G401 (cell line): ENCODE results near the gene TDRD1. TPM values are rescaled to one million over a fixed set of nuclear protein-coding genes. Genes with fewer than 3 reads are reported as not detected.

Experiments used
- DNase-seq: peaks from one replicate; pipeline ENCODE4 v3.0.0-alpha.2; 2015; ENCODE audit warnings: low spot score
- in situ Hi-C: cut with HindIII; loops from 2 replicates; pipeline ENCODE4 v1.10.0; 2016; ENCODE audit warnings: low sequenced_read_pairs, mixed read lengths
- total RNA-seq: library from RNA; depleted of rRNA; stranded (reverse); fragments of >200 nt; shearing (Covaris generic); gene quantifications from 2 replicates; pipeline ENCODE4 v1.2.3, GENCODE V29; 2014

TDRD1 gene
- total RNA-seq, 1 experiment from 2014 or later, result not detected

- in situ Hi-C loops, result no loop called here
- DNase-seq, result no peak
Measured at GRCh38 chr10:114220281-114220680, 41.1 kb downstream of the TDRD1 start.

- no peak for DNase-seq
Measured at GRCh38 chr10:114221235-114221634, 42.1 kb downstream of the TDRD1 start.

GRCh38 chr10:114223066-114223465 lies 43.9 kb downstream of the TDRD1 start:
- no peak for DNase-seq
- in situ Hi-C loops, result no loop called here

More at GRCh38 chr10:114221235-114221634, 42.1 kb downstream of the TDRD1 start:
- in situ Hi-C loops, result no loop called here

- in situ Hi-C loops, result no loop called here
- no peak for DNase-seq
Measured at GRCh38 chr10:114228156-114228555, 49.0 kb downstream of the TDRD1 start.

GRCh38 chr10:114232561-114233176 lies 53.5 kb downstream of the TDRD1 start:
- DNase-seq, result no peak
- in situ Hi-C loops, result no loop called here

- in situ Hi-C loops, result no loop called here
- no peak for DNase-seq
Measured at GRCh38 chr10:114233482-114233881, 54.3 kb downstream of the TDRD1 start.

GRCh38 chr10:114234132-114234531 lies 55.0 kb downstream of the TDRD1 start:
- no peak for DNase-seq
- in situ Hi-C loops, result no loop called here

- no peak for DNase-seq
- in situ Hi-C loops, result no loop called here
Measured at GRCh38 chr10:114239117-114239993, 60.2 kb downstream of the TDRD1 start, which contains the start of gene VWA2. Gene VWA2 (plus strand): TSS chr10:114239254. CDS start chr10:114248714, 9,460 bp downstream.

GRCh38 chr10:114239994-114240345 lies 60.8 kb downstream of the TDRD1 start:
- DNase-seq, result no peak
- in situ Hi-C loops, result no loop called here

- no peak for DNase-seq
- in situ Hi-C loops, result no loop called here
Measured at GRCh38 chr10:114242235-114242634, 63.1 kb downstream of the TDRD1 start.

- DNase-seq, result no peak
- in situ Hi-C loops, result no loop called here
Measured at GRCh38 chr10:114243661-114244060, 64.5 kb downstream of the TDRD1 start.

GRCh38 chr10:114244126-114244525 lies 65.0 kb downstream of the TDRD1 start:
- in situ Hi-C loops, result no loop called here
- no peak for DNase-seq

- in situ Hi-C loops, result no loop called here
- no peak for DNase-seq
Measured at GRCh38 chr10:114245121-114245791, 66.1 kb downstream of the TDRD1 start.

- in situ Hi-C loops, result no loop called here
- DNase-seq, result no peak
Measured at GRCh38 chr10:114246679-114247305, 67.6 kb downstream of the TDRD1 start.

GRCh38 chr10:114250236-114250635 lies 71.1 kb downstream of the TDRD1 start:
- in situ Hi-C loops, result no loop called here
- no peak for DNase-seq

GRCh38 chr10:114250716-114251115 lies 71.6 kb downstream of the TDRD1 start:
- no peak for DNase-seq
- in situ Hi-C loops, result no loop called here

GRCh38 chr10:114252092-114252491 lies 72.9 kb downstream of the TDRD1 start:
- DNase-seq, result no peak
- in situ Hi-C loops, result no loop called here

GRCh38 chr10:114252883-114253282 lies 73.7 kb downstream of the TDRD1 start:
- no peak for DNase-seq
- in situ Hi-C loops, result no loop called here

- in situ Hi-C loops, result no loop called here
- no peak for DNase-seq
Measured at GRCh38 chr10:114255227-114255626, 76.1 kb downstream of the TDRD1 start.
